Measurements from ENCODE around the gene CCDC70.

CCDC70 gene

DNA sequence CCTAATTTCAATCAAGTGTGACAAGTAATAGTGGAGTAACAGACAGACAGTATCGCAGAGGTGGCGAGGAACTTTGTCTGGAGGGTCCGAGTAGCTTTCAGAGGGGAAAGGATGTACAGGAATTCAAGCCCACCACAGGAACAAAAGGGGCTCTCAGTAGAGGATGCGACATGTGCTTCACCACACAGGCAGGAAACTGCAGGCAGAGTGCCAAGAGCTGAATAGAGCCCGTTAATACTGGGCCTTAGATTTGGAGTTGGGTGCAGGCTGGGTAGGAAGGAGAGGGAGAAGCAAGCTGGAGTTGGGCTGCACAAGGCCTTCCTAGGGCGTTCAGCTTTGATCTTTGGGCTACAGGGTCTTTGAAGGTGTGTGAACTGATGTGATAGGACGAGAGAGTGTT lies 1.2 kb downstream of the CCDC70 start:
- DNase-seq (ENCODE audit: low spot score), result no peak

DNA sequence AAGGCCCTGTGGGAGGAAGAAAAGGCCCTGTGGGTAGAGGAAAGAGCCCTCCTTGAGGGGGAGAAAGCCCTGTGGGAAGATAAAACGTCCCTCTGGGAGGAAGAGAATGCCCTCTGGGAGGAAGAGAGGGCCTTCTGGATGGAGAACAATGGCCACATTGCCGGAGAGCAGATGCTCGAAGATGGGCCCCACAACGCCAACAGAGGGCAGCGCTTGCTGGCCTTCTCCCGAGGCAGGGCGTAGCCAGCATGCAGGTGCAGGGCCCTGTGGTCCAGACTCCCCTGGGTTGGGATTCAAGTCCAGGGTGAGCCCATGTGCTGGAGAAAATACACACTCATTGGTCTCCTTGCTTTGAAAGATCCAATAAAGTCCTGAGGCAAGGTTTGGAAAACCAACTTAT lies 4.1 kb downstream of the CCDC70 start:
- no peak for DNase-seq (ENCODE audit: low spot score)

DNA sequence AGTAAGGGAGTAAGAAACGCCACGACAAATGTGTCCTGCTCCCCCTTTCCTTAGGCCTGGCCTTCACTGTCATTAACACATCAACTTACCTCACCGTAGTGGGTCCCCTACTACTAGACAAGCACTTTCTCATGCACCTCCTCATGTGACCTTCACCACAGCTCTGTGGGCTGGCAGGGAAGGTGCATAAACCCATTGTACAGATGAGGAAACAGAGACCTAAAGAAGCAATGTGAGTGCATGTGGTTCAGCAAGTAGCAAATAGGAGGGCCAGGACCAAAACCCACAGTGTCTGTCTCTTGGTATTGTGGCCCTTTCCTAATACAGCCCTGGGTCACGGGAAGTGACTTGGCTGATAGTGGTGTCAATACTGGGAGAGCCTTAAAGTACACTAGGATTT lies 5.3 kb downstream of the CCDC70 start:
- DNase-seq (ENCODE audit: low spot score), result no peak

DNA sequence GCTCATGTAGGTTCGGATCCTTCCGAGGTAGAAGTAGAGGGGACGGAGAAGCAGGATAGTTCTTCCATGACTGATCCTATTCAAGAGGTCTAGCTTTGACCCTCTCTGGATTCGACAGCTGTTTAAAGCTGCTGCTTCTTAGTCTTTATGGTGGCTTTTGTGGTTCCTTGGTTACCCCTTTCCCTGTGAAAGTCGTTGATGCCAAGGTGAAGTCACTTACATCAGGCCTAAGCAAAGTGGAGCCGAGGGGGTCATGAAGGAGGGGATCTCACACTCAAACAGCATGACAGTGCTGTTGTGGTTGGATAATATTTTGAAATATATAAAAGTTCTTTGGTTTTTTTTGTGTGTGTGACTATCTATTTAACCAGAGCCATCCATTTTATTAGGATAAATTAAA lies 8.1 kb downstream of the CCDC70 start:
- DNase-seq (ENCODE audit: low spot score), result no peak

DNA sequence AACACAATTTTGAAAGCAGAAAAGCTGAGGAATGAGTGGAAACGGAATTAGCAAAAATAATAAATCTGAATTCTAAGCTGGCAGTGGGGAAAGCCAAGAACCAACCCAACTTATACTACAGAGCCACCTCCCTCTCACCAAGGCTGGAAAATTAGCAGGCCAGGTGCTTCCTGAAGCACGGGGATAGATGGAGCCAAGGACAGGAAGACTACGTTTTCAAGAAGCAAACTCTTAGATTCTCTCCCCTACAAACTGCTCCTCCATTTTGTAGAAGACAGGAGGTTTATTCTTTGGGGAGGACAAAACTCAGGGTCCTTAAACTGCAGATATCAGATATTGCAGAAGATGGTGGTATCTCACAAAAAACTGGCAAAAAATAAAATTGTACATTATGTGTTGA lies 8.8 kb downstream of the CCDC70 start:
- no peak for DNase-seq (ENCODE audit: low spot score)

DNA sequence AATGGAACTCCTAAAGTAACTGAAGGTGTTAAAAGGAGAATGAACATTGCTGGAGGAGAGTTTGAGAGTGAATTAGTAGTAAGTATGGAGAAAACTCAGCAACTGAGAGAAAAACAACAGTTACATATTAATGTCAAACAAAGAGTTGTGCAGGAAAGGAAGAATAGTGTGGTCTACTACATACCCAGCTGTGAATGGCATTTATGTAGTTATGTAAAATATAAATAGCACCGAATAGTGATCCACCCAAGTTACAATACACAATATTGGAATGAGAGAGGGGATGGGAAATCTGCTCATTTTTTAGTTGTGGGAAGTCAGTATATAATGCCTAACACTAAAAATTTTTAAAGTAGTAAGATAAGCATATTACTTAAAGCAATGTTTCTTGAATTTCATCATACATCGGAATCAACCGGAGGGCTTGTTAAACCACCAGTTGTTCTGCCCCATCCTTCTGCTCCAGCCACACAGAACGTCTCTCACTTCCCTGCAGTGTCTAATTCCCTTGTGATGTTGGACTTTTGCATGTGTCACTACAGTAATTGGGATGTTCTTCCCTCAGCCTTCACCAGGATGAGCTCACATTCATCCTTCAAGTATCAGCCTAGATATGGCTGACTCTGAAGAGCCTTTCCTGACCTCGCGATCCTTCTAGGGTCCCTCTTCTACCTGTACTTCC lies 11.5 kb downstream of the CCDC70 start:
- no peak for DNase-seq (ENCODE audit: low spot score)

DNA sequence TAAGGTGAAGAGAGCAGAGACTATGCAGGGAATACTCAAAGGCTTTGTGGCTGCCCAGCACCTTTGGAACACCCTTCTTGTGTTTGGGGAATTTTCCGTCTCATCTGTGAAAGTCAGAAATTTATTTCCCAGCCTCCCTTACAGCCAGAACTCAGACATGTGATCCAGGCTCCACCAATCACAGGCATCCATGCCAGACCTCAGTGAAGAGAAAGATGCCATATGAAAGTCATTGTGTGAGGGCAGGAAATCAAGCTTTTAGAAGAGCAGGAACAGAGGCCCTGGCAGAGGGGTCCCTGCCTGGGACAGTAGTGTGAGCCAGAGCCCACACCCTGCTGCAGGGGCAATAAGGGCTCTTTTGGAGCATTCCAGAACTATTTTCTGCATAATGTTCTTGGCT lies 12.1 kb downstream of the CCDC70 start:
- DNase-seq (ENCODE audit: low spot score), result no peak

DNA sequence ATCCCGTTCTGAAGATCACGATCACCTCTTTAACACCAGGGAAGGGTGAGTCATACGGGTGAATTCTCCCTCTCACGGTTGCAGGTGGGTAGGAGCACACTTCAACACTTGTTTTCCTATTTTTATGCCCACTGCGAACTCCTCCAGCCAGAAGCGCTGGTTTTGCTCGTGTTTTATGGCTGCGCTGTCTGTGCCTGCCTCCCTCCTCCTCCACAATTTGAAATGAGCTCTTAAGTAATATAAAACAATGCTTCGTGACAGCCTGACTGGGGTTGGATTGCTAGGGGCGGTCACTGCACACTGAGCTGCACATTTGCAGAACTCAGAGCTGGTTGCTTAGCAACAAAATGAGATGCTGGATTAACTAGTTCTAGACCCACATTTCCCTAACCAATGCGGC lies 12.9 kb downstream of the CCDC70 start:
- DNase-seq (ENCODE audit: low spot score), result no peak

DNA sequence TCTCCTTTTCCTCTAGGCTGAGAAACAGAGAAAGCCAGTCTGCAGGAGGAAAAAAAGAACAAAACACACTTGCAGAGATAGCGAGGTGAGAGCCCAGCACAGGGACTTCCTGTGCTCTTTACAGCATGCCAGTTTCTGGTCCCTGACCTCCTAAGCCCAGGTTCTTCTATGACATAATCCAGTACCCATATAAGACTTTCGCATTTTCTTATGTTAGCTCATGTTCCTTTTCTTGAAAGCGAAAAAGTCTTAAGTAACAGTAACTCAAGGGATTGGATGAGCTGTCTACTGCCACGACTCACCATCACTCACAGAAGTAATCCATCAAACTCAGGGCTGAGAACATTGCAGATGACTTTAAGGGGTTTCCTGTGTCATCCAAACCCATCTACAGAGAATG lies 17.4 kb downstream of the CCDC70 start:
- DNase-seq (ENCODE audit: low spot score), result no peak

DNA sequence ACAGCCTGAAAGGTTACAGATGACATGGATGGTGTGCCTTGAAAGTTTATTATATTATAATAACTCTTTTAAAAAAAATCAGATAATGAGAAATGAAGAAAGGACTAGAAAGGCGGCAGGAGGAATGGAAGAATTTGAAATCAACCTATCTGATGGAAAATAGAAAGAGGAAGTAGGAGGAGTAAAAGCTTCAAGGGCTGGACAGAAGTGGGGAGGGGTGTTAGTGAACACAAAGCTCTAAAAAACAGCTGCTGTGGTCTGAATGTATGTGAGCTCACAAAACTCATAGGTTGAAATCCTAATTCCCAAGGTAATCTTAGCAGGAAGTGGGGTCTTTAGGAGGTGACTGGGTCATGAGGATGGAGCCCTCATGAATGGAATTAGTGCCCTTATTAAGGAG lies 19.5 kb downstream of the CCDC70 start:
- no peak for DNase-seq (ENCODE audit: low spot score)

DNA sequence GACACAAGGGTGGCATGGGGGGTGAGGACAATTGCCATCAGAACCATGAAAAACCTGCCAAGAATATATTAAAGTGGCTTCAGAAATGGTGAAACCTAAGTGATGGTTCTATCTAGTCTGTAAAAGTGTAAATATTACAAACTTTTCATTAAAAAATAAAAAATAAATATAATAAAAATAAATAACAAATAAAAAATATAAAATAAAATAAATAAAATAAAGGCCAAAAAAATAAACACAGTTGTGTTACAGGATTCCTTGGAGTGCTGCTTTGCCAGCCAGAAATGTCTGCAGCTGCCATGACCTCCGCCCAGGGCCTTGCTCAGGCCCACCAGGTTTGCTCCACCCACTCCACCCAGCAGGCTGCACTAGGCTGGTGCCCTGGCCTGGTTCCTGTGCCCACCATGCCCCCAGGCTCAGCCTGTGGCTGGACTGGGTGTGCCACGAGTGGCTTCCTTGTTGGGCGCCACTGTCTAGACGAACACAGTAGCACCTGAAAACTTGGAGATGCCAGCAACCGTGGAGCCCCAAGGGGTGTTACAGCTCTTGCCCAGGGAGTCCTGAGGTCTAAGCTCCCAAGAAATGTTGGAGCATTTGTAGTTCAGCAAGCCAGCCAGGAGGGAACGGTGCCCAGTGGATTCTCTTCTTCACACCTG lies 20.9 kb downstream of the CCDC70 start:
- DNase-seq (ENCODE audit: low spot score), result no peak

DNA sequence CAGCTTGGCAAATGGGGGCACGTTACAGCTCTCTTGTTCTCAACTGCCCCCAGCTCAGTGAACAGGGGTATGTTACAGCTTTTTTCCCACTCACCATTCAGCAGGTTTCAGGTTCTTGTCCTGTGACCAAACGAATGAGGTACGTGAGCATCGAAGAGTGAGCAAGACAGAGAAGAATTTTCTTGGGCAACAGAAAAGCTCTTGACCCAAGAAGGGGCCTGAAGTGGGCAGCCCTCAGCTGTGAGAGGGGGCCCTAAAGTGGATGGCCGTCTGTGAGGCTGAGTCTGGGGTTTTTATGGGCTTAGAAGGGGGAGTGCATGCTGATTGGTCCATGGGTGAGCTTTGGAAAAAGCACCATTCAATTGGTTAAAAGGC lies 21.4 kb downstream of the CCDC70 start:
- no peak for DNase-seq (ENCODE audit: low spot score)

DNA sequence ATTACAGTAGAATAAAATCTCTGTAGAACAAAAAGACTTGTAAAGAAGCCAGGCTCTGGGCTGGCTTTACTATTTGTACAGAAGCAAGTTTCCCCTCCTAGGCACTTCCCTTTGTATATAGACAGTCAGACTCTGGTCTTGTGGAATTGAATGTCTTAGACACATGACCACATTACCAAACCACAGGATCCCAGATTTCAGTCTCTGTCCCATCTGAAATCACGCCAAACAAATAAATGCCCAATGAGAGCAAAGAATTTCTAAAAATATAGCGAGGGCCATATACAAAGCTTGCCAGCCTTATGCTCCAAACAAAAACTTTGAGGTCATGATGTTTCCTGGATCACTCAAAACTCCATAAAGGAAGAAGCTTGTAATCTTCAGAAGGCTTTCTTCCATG lies 23.9 kb downstream of the CCDC70 start:
- DNase-seq (ENCODE audit: low spot score), result no peak

DNA sequence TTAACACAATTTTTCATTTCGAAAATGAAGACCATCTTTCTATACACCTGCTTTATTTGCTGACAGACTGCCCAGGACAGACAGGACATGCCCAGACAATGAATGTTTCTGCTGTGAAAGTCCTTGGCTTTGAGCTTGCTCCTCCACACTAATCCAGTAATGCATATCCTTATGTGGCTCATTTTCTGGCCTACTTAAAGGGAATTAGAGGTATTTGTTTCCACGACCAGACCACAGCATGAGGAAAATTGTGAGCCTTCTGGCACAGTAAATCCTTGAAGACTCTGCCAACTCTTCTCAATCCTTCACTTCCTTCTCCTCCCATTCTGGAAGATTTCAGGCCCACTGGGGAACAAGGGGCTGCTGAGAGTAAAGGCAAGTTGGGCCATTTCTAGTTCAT lies 25.7 kb downstream of the CCDC70 start:
- no peak for DNase-seq (ENCODE audit: low spot score)

DNA sequence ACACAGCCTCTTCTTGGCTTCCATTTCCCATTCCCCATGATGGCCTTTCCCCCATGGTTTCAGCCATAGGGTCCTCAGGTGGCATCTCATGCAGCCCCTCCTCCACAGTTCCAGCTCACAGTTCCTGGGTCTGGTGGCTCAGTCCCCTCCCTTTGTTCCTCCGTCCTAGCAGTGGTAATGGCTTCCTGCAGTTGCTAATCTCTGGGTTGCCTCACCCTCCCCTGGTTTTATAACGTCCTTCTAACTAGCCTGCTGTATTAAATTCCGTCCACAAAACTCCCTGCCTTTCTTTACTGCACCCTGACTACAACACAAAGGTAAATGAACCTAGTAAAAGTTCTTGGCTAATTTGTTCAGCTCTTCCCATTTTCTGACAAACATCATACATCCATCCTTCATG lies 30.9 kb downstream of the CCDC70 start:
- DNase-seq (ENCODE audit: low spot score), result no peak

DNA sequence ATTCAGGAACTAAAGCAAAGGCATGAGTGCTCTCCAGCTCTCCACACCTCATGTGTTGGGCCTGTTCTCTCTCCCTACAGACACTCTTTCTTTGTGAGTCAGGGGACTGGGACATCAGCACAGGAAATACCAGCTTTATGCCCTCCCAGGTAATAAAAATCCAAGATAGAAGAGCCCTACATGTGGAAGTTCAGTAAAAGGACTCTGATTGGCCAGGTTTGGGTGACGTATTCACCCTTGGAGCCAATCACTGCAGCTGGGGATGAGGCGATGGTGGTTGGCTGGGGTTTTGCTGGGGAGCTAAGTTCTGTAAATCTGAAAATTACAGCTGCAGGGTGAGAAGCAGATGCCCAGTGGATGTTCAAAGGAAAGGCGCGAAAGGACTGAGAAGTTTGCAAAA lies 32.5 kb downstream of the CCDC70 start:
- no peak for DNase-seq (ENCODE audit: low spot score)

DNA sequence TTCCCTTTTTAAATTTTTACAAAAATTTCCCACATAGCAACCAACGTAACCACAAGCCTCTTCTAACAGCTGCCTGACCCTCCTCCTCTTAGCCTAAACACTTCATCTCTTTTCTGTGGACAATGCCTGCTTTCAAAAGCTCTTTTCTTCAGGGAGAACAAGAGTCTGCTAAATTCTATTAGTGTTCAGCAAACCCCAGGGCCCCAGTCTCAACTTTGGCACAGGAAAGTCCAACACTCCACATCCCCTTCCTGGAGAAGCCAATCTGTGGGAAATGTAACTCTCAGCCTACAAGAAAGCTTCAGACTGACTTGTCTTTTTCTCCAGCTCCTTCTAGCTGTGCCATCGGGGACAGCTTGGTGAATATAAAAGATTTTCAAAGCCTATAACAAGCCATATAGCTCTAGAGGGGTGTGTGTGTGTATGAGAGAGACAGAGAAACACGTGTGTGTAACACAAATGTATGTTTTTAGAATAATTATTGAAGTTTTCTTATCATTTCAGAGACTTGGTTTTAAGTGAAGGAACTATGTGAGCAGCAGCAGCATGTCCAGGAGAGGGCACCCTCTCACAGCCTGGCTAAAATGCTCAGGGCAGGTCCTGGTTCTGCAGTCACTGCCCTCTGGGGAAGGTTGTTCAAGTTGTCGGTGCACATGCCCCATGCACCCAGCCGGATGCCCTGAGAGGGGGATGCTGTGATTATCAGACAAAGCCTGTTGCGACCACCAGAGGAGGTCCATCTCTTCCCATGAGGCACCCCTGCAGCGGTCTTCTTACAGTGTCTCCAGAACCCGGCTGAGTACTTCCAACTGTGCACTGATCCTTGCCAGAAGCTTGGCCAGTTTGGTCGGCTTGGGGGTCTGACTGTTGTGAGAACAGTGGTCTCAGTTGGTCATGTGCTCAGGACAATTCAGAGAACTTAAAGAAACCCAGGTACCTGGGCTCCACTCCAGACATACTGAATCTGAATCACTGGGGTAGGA lies 34.4 kb downstream of the CCDC70 start:
- peak; percentile 30 for DNase-seq (ENCODE audit: low spot score)

DNA sequence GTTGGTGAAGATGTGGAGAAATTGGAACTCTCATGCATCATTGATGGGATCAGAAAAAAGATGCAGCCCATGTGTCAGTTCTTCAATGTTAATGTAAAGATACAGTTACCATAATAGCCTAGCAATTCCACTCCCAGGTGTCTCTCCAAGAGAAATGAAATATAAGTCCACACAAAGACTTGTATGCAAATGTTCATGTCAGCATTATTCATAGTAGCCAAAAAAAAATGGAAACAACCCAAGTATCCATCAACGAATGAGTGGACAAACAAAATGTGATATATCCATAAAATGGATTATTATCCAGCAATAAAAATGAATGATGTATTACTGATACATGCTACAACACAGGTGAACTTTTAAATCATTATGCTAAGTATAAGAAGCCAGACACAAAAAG lies 38.7 kb downstream of the CCDC70 start:
- no peak for DNase-seq (ENCODE audit: low spot score)

DNA sequence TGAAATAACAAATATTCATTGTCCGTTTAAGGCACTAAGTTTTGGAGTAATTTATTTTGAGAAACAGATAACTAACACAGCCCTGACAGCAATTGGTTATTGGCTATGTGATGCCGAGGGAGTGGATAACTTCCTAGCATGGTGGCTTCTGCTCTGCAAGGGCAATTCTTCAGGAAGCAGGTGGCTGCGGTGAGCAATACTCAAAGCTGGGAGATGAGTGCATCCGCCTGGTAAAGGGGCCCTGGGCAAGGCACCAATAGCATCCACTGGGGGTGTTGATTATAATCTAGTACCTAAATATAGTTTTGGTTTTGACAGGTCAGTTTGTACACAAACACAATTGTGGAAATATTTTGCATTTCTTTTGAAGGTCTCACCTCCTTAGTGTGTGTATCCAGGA lies 41.0 kb downstream of the CCDC70 start:
- no peak for DNase-seq (ENCODE audit: low spot score)

DNA sequence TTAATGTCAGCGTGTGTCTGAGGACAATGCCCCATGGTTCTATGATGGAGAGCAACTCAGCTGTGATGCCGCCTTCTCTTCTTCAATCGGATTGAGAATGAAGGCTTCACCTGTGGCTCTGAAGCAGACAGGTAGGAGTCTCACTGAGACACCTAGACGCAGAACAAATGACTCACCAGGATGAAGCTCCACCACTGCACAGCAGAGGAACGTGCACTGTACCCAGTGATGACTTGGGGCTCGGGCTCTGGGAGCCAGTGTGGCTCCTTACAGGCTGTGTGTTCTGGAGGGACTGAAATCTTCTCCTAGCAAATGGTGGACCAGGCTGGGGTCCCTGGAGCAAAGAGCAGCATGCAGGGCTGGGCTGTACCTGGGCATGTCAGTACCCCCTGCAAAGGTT lies 44.0 kb downstream of the CCDC70 start:
- no peak for DNase-seq (ENCODE audit: low spot score)

DNA sequence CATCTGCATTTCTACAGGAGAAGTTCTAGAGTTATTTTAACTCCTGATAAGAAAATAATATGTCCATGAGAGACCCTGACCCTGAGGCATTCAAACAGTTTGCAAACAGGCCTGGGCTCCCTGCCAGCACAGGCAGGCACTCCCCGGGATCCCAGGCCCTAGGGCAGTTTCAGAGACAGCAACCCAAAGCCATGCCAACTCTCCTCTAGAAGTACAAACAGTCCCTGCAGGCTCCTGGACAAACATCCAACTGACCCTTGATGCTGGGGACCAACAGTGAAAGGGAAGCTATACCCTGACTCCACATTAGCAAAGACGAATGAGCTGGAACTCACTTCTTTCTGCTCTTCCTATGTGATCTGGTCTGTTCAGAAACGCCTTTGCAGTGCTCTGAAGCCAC lies 44.8 kb downstream of the CCDC70 start:
- DNase-seq (ENCODE audit: low spot score), result no peak

DNA sequence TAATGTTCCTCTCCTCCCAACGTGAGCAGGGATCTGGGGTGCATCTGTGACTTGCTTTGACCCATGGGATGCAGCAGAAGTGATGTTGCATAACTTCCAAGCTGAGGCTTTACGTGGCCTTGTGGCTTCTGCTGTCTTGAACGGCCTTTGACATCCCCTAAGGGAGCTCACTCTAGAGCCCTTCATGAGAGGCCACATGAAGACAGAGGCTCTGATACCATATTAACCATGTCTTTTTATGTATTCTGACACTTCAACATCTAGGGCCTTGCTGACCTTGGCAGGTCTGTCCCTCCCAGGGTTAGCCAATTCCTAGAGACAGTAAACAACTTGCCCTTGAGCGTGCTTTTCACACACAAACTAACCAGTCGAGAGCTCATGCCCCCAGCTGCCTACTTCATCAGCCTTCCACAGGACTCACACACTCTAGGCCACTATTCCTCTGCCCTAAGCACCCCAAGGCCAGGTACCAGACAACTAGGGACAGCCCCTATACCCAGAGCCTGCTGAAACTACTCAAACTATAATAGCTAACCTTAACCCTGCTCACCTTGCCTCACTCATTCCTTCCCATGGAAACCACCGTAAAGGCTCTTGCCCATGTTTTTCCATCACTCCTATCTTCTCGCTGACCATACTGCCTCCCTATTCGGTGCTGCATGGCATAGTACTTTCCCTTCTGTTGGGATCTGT lies 45.4 kb downstream of the CCDC70 start:
- no peak for DNase-seq (ENCODE audit: low spot score)

All from CD4-positive, alpha-beta T cell treated with Interleukin-6 at 100 ng/mL for 8 hours (primary cell).